GM13977 (cell line): ENCODE measurements around the gene EFNB3.

ENCODE experiments used
- DNase-seq: peaks from one replicate; pipeline ENCODE4 v3.0.0; 2012; ENCODE audit warnings: low spot score
- in situ Hi-C: fragments of 300-500 bp; cut with MboI; formaldehyde crosslinking; loops from one replicate; pipeline ENCODE4 v1.12.0; 2022; ENCODE audit warnings: low sequenced_read_pairs, low pct_unique_long_range_greater_than_20kb, mixed read lengths, inconsistent platforms; ENCODE audit not compliant: unreplicated experiment
- TF ChIP-seq, protein P1 (sequence below): IDR thresholded peaks from 2 replicates; pipeline ENCODE4 v1.5.1; 2012; ENCODE audit warnings: mild to moderate bottlenecking, control low read depth; ENCODE audit not compliant: insufficient read depth; ENCODE audit errors: extremely low read depth, missing control alignments

EFNB3 gene

GRCh38 chr17:7700510-7700909 lies 4.5 kb upstream of the EFNB3 start:
- TF ChIP-seq, protein P1, sequence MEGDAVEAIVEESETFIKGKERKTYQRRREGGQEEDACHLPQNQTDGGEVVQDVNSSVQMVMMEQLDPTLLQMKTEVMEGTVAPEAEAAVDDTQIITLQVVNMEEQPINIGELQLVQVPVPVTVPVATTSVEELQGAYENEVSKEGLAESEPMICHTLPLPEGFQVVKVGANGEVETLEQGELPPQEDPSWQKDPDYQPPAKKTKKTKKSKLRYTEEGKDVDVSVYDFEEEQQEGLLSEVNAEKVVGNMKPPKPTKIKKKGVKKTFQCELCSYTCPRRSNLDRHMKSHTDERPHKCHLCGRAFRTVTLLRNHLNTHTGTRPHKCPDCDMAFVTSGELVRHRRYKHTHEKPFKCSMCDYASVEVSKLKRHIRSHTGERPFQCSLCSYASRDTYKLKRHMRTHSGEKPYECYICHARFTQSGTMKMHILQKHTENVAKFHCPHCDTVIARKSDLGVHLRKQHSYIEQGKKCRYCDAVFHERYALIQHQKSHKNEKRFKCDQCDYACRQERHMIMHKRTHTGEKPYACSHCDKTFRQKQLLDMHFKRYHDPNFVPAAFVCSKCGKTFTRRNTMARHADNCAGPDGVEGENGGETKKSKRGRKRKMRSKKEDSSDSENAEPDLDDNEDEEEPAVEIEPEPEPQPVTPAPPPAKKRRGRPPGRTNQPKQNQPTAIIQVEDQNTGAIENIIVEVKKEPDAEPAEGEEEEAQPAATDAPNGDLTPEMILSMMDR, result no peak
- in situ Hi-C loops, result no loop called here

DNA sequence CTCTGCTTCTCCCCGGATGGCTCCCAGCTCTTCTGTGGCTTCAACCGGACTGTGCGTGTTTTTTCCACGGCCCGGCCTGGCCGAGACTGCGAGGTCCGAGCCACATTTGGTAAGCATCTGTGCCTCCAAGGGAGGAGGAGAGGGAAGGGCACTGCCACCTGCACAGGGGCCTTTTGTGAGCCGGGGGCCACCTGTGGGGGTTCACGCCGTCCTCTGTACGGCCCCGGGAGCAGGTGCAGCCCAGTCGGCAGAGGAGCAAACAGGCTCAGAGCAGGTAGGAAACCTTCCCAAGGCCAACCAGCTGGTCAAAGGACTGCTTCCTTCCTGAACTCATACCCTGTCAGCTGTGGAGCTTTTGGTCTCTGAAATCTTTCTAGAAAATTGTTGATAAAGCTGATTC lies 3.3 kb upstream of the EFNB3 start:
- in situ Hi-C loops, result no loop called here
- TF ChIP-seq, protein P1, result no peak
- no peak for DNase-seq

More at GRCh38 chr17:7700510-7700909, 4.5 kb upstream of the EFNB3 start:
- DNase-seq, result no peak

DNA sequence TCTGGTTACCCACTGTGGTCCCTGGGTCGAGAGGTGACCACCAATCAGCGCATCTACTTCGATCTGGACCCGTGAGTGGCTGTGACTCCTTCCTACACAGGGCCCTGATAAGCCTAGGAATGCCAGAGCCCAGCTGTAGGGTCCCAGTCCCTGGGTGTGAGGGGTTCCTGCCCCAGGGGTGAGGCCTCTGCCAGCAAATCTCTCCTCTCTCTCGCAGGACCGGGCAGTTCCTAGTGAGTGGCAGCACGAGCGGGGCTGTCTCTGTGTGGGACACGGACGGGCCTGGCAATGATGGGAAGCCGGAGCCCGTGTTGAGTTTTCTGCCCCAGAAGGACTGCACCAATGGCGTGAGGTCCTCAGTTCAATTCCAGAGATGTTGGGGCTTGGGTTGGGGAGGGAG lies 2.2 kb upstream of the EFNB3 start:
- TF ChIP-seq, protein P1, result no peak
- DNase-seq, result no peak
- in situ Hi-C loops, result no loop called here

DNA sequence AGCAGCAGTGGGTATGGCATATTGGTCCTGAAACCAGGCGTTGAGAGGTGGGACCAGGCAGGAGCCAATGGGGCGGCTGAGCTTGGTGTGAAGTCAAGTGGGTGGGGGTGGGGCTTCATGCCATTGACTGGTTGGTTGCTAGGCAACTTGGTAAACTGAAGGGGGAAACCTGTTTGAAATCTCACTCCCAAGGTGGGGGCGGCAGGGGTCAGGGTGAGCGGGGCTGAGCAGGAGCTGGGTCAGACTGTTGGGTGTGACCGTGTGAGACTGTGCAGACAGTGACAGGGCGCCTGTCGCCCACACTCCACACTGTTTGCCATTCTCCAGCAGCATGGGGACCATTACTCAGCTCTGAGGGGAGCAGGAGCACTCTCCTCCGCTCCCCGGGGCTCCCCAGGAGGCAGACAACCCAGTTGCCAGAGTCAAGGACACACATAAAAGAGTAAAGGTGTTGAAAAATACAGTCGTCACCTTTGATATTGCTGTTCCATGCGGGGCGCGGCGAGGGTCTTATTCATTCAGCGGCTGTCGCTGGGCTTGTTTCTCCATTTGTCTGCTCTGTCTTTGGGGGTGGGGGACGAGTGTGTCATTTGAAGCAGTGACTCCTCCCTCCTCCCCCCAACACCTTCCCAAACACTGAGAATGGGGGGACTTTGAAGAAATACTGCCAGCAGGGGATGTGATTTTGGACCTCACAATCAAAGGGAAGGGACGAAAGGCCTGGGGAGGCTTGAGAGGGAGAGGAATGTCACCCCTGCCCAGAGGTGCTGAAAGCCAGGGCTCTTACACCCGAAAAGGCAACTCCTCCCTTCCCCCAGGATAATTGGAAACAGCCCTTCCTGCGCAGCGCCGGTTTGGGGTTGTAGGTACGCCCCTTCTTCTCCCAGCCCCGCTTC lies 1.2 kb upstream of the EFNB3 start:
- in situ Hi-C loops, result no loop called here
- TF ChIP-seq, protein P1, result no peak
- no peak for DNase-seq

GRCh38 chr17:7705269-7706255 lies 560 bp downstream of the EFNB3 start:
- DNase-seq, result no peak
- in situ Hi-C loops, result no loop called here
- TF ChIP-seq, protein P1, result no peak

- in situ Hi-C loops, result no loop called here
- TF ChIP-seq, protein P1, result no peak
- no peak for DNase-seq
These were observed 1.8 kb downstream of the EFNB3 start for GRCh38 chr17:7706631-7707354.
